Activated CD4-positive, alpha-beta T cell treated with anti-CD3 and anti-CD28 coated beads, Interleukin-2, amount 10 ng/mL, durations not matched to agents 7 days and 5 days (primary cell): ENCODE results near the gene CST3. TPM values are rescaled to one million over a fixed set of nuclear protein-coding genes. Genes with fewer than 3 reads are reported as not detected.
"Not testable (repeated sequence)": the region's sequence is repeated elsewhere in the genome, so short reads cannot be mapped to it uniquely, and the experiment has no call there.

Experiments
- CTCF ChIA-PET: fragments of 350-600 bp; sonication (Branson Sonifier 250); formaldehyde crosslinking; loops from one replicate; lab custom pipeline; 2021; ENCODE audit warnings: antibody characterized with exemption; lab: Charles Lee
- POLR2A ChIA-PET: fragments of 350-600 bp; sonication (Branson Sonifier 250); formaldehyde crosslinking; loops from one replicate; lab custom pipeline; 2021; ENCODE audit warnings: antibody characterized with exemption; lab: Charles Lee
- DNase-seq: peaks from one replicate; pipeline ENCODE4 v3.0.0-alpha.2; 2020
- H3K27ac Mint-ChIP-seq: one replicate; pipeline ENCODE4 v1.8.0; 2021; ENCODE audit warnings: mild to moderate bottlenecking, moderate library complexity, mixed read lengths
- H3K27me3 Mint-ChIP-seq: one replicate; pipeline ENCODE4 v1.8.0; 2021; ENCODE audit warnings: mixed read lengths
- H3K36me3 Mint-ChIP-seq: one replicate; pipeline ENCODE4 v1.8.0; 2021; ENCODE audit warnings: low read depth, mixed read lengths
- H3K4me1 Mint-ChIP-seq: one replicate; pipeline ENCODE4 v1.8.0; 2021; ENCODE audit warnings: mixed read lengths
- H3K4me3 Mint-ChIP-seq: one replicate; pipeline ENCODE4 v1.8.0; 2021; ENCODE audit warnings: mild to moderate bottlenecking, moderate library complexity, mixed read lengths
- H3K9me3 Mint-ChIP-seq: one replicate; pipeline ENCODE4 v1.8.0; 2021; ENCODE audit warnings: mixed read lengths
- total RNA-seq, 2 experiments: library from RNA; stranded (reverse); gene quantifications; one replicate each; pipeline ENCODE4 v1.2.3, GENCODE V29; 2021

Gene CST3, protein sequence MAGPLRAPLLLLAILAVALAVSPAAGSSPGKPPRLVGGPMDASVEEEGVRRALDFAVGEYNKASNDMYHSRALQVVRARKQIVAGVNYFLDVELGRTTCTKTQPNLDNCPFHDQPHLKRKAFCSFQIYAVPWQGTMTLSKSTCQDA
- 1 to 10 TPM; 1.6 to 2.1 TPM for total RNA-seq

DNA sequence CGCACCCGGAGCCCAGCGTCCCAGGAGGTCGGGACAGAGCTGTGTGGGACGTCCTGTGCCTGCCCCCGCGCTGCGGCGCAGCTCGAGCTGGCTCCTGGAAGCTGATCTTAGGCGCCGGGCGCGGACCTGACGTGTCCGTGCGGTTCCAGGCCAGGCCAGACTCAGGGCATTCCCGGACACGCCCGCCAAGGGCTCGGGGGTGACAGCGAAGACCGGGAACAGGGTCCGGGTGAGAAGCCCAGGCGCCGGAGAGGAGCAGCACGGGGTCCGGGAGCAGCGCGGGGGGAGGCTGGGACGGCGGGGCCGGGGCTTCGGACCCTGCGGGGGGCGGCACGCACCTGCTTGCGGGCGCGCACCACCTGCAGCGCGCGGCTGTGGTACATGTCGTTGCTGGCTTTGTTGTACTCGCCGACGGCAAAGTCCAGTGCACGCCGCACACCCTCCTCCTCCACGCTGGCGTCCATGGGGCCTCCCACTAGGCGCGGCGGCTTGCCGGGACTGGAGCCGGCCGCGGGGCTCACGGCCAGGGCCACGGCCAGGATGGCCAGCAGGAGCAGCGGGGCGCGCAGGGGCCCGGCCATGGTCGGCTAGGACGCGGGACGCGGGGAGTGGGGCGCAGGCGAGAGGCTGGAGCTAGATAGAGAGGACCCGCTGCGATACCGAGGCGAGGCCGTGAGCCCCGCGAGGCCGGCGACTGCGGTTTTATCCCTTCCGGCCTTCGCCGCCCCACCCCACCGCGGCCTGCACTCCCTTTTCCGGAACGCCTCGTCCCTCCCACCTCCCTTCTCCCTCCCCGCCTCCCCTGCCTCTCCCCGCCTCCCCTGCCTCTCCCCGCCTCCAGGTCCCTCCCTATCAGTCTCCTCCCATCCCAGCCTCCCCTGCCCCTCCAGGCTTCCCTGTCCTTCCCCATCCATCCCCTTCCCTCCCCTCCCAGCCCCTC, at the start of gene CST3:
Gene CST3, minus strand, starts transcription at position 674 of the 940 bp plus-strand sequence. Its CDS starts 93 bp downstream, at position 581.
- peak; percentile 16 for DNase-seq
- no peak within 1 kb of the TSS for H3K27ac Mint-ChIP-seq
- no peaks in the 10 kb centered on the region for H3K9me3 Mint-ChIP-seq
- H3K36me3 Mint-ChIP-seq: no peaks in the 10 kb centered on the region
- peak within 1 kb of the TSS; percentile 56 for H3K4me3 Mint-ChIP-seq
- CTCF ChIA-PET: no interaction called here
- H3K27me3 Mint-ChIP-seq: peaks cover 17% of the 10 kb centered on the region
- POLR2A ChIA-PET: no interaction called here
- H3K4me1 Mint-ChIP-seq: peaks cover 6% of the 10 kb centered on the region

DNA sequence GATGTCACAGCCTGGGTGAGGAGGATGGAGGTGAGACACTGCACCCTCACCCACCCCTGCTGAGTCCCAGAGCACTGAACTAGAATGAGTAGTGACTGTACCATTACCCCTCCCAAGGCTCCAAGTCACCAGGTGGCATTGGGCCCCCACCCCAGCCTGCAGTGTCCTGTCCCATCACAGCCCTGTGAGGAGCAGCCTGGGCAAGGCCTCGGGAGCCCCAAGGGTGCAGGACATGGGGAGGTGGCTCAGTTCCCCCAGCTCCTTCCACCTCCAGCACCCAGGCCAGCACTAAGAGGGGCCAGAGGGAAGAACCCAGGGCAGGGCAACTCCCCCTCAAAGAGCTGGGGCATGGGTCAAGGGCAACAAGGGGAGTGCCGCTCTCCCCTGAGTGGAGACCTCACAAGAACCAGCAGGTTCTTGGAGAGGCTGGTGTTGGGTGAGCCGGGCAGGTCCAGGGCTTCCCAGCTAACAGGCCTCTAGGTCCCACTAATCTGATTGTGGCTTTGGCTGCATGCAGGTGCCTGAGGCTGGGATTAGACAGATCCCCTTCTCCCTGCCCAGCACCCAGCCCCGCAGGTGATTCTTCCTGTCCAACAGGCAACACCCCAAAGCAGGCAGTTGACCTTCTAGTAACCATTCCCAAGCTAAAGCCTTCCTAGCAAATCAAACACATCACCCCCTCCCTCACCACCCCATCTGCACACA, 48.4 kb upstream of the CST3 start:
- no peak overlapping the region for H3K27ac Mint-ChIP-seq
- CTCF ChIA-PET: no interaction called here
- H3K36me3 Mint-ChIP-seq: no peaks in the 10 kb centered on the region
- no peaks in the 10 kb centered on the region for H3K4me1 Mint-ChIP-seq
- POLR2A ChIA-PET: no interaction called here
- DNase-seq: no peak
- no peak overlapping the region for H3K4me3 Mint-ChIP-seq
- H3K27me3 Mint-ChIP-seq: peaks cover 3% of the 10 kb centered on the region
- no peaks in the 10 kb centered on the region for H3K9me3 Mint-ChIP-seq

DNA sequence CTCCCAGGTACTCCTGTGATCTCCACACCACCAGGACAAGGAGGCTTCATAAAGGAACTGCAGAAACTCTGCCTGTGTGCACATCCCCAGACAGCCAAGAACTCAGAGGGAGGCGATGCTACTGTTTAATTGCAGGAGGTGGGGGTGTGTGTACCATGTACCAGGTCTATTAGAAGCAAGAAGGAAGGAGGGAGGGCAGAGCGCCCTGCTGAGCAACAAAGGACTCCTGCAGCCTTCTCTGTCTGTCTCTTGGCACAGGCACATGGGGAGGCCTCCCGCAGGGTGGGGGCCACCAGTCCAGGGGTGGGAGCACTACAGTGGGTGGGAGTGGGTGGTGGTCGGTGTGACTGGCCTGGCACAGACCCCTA, 47.8 kb upstream of the CST3 start:
- CTCF ChIA-PET, DNase-seq, H3K4me1 Mint-ChIP-seq, H3K27ac Mint-ChIP-seq, H3K36me3 Mint-ChIP-seq, POLR2A ChIA-PET, H3K4me3 Mint-ChIP-seq, H3K9me3 Mint-ChIP-seq, H3K27me3 Mint-ChIP-seq: not testable (repeated sequence)

DNA sequence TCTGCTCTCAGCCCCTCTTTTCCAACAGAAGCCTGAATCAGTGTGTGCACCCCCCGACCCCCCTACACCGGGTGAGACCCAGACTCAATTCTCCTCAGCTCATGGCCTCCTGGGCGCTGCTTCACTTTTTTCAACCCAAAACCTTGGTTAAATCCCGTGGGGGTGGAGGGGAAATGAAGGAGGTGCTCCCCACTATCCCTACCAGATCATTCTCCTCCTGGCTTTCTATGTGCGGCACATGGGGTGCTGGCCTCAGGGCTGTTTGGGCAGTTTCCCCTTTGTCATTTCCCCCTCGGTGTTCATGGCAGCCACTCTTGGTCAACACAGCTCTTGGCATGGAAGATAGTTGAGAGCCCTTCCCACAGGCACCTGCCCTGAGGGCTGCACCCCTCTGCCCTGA, 46.5 kb upstream of the CST3 start:
- Mint-ChIP-seq H3K9me3 (no peaks in the 10 kb centered on the region), H3K27ac (no peak overlapping the region), H3K27me3 (peaks cover 6% of the 10 kb centered on the region), H3K36me3 (no peaks in the 10 kb centered on the region), H3K4me1 (no peaks in the 10 kb centered on the region), H3K4me3 (no peak overlapping the region)
- no peak for DNase-seq
- ChIA-PET CTCF (no interaction called here), POLR2A (no interaction called here)

DNA sequence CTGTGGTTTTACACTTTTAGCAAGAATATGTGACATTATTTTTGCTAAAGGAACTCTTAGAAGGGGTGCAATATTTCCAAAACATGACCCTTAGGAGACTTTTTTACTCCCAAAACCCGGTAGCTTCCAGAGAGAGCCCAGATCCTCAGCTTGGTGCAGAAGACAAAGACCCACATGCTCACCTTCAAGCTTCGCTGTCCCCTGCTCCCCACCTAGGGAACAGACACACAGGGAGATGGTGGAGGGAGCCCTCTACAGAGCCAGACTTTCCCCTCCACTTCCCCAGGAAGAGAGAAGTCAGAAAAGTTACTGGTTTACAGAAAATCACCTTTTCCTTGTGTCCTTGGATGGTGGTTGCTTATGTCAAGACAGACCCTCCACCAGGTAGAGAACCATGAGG, 46.1 kb upstream of the CST3 start:
- DNase-seq: no peak
- POLR2A ChIA-PET: no interaction called here
- H3K27ac Mint-ChIP-seq: no peak overlapping the region
- no peaks in the 10 kb centered on the region for H3K36me3 Mint-ChIP-seq
- no peaks in the 10 kb centered on the region for H3K9me3 Mint-ChIP-seq
- H3K27me3 Mint-ChIP-seq: peaks cover 6% of the 10 kb centered on the region
- no peak overlapping the region for H3K4me3 Mint-ChIP-seq
- CTCF ChIA-PET: no interaction called here
- no peaks in the 10 kb centered on the region for H3K4me1 Mint-ChIP-seq

DNA sequence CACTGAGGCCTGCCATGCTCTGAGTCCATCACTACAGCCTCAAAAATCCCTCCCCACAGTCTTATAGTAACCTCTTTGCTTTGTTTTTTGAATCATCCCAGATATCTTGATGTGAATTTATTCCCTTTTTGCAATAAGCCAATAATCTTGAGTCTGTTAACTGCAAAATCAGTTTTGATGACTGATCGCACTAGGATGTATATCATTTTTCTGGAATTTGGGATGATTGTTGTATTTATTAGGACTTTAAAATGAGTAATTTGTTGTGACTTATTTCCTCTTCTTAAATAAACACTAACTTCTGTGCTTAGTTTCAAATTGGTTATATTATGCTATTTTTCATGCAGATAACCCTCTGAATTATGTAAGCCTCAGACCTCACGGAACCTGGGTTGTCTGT, 45.5 kb upstream of the CST3 start:
- no peak overlapping the region for H3K4me3 Mint-ChIP-seq
- no peak overlapping the region for H3K27ac Mint-ChIP-seq
- ChIA-PET CTCF (no interaction called here), POLR2A (no interaction called here)
- H3K27me3 Mint-ChIP-seq: peaks cover 6% of the 10 kb centered on the region
- no peaks in the 10 kb centered on the region for H3K9me3 Mint-ChIP-seq
- H3K4me1 Mint-ChIP-seq: no peaks in the 10 kb centered on the region
- no peak for DNase-seq
- no peaks in the 10 kb centered on the region for H3K36me3 Mint-ChIP-seq

DNA sequence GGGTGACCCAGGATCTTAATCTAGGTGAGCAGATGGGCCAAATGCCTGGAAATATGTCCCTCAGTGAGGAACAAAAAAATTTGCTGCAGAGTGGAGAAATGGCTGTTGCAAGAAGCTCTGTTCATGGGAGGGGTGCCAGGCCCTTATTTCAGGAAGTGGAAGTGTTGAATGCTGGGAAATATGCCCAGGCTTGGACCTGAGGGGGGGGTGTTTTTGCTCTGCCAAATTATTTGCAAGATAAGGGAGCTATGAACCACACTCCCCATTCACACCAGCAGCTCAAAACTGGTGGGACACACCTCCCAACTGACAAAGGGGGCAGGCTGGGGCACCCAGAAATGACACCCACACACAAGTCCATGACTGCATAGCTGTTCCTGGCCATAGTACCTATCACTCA, 42.4 kb upstream of the CST3 start:
- no peaks in the 10 kb centered on the region for H3K9me3 Mint-ChIP-seq
- no peak overlapping the region for H3K27ac Mint-ChIP-seq
- H3K4me1 Mint-ChIP-seq: no peaks in the 10 kb centered on the region
- H3K36me3 Mint-ChIP-seq: no peaks in the 10 kb centered on the region
- H3K27me3 Mint-ChIP-seq: peaks cover 19% of the 10 kb centered on the region
- CTCF ChIA-PET: no interaction called here
- H3K4me3 Mint-ChIP-seq: no peak overlapping the region
- no peak for DNase-seq
- POLR2A ChIA-PET: no interaction called here

DNA sequence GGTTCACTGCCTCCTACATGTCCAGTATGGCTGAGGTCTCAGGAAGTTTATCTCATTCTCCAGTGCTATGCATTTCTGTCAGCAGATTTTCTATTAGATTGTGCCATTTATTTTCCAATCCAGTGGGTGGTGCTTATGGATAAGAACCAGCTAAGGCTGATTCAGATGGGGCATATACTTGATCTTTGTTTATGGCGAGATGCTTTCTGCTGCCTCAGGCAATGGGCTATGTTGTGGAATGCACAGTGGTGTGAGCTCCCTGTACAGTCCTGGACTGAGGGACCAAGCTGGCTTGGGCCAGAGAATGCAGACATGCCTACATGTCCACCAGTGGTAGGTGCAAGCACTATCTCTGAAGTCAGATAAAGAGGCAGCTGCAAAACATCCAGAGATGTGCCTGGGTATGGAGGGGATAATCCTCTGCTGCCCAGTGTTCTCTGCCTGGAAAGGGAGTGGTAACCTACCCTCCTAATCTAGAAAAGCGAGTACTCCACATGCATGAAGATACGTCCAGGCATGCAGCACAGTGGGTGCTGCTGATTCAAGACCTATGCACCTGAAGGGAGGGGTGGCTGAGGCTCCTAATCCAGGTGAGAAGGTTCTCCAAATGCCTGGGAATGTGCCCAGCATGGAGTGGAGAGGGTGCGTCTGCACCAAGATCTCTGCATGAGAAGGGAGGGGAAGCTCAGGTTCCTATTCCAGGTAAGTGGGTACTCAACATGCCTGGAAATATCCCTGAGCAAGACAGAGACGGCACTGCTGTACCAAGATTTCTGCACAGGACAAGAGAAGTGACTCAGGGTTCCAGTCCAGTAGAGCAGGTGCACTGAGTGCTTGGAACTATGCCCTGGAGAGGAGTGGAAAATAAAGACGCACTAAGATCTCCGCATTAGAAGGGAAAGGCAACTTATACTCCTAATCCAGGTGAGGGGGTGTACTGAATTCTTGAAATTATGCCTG, 41.7 kb upstream of the CST3 start:
- Mint-ChIP-seq H3K27me3 (peaks cover 19% of the 10 kb centered on the region), H3K9me3 (no peaks in the 10 kb centered on the region), H3K4me3 (no peak overlapping the region), H3K27ac (no peak overlapping the region), H3K4me1 (no peaks in the 10 kb centered on the region), H3K36me3 (no peaks in the 10 kb centered on the region)
- ChIA-PET POLR2A (no interaction called here), CTCF (no interaction called here)
- no peak for DNase-seq

DNA sequence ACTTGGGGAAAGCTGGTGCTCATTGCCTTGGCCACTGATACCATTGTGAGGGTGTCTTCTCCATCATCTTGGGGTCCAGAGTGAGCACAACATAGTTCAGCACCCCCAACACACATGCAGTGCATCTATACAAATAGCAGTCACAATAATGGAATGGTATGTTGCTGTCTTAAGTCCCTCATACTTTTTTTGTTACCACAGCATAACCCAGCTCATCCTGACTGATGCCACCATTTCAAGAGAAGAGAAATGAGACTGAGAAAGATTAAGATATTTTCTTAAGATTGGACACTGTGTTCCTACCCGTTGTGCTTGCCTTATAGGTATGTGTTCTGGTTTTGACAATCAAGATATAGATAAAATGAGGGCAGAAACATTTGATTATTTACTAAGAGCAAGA, 35.5 kb upstream of the CST3 start:
- no peaks in the 10 kb centered on the region for H3K4me1 Mint-ChIP-seq
- peaks cover 13% of the 10 kb centered on the region for H3K27me3 Mint-ChIP-seq
- H3K27ac Mint-ChIP-seq: no peak overlapping the region
- ChIA-PET POLR2A (no interaction called here), CTCF (no interaction called here)
- H3K9me3 Mint-ChIP-seq: no peaks in the 10 kb centered on the region
- H3K36me3 Mint-ChIP-seq: no peaks in the 10 kb centered on the region
- DNase-seq: no peak
- no peak overlapping the region for H3K4me3 Mint-ChIP-seq

DNA sequence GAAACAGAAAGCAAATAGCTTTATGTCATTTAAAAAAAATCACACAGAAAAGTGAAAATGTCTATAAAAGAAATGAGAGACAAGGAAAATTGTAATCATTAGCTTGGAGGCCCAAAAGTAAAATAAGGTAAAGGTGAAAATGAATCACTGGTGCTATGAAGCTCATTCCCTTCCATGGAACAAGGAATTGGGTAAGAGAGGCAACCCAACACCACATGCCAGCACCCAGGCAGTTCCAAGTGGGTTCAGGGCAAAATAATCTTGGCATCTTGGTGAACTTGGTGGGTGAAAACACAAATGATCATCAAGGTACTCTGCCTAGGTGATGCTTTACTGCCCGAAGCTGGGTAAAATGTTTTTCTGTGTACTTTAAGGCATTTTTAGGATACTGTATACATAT, 34.4 kb upstream of the CST3 start:
- no peaks in the 10 kb centered on the region for H3K4me1 Mint-ChIP-seq
- no peak for DNase-seq
- ChIA-PET POLR2A (no interaction called here), CTCF (no interaction called here)
- H3K4me3 Mint-ChIP-seq: no peak overlapping the region
- H3K36me3 Mint-ChIP-seq: no peaks in the 10 kb centered on the region
- H3K27ac Mint-ChIP-seq: no peak overlapping the region
- no peaks in the 10 kb centered on the region for H3K9me3 Mint-ChIP-seq
- peaks cover 6% of the 10 kb centered on the region for H3K27me3 Mint-ChIP-seq

DNA sequence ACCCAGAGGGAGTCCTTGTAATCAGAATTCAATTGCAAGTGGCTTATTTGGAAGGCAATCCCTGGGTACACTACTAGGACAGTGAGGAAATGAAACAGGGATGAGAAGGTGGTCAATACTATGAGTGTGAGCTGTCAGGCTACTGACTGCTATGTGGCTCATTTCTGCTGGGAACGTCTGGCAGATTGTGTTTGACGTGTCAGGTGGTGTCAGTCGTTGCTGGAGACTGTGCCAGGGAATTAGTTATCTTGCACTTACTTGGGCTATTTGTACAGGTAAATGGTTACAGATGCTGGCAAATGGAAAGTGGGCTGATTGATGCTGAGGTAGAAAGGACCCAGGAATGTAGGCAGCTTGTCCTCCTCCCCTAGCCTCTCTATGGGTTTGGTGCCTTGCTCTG, 33.7 kb upstream of the CST3 start:
- DNase-seq: no peak
- no peaks in the 10 kb centered on the region for H3K36me3 Mint-ChIP-seq
- no peaks in the 10 kb centered on the region for H3K9me3 Mint-ChIP-seq
- peaks cover under 1% of the 10 kb centered on the region for H3K27me3 Mint-ChIP-seq
- ChIA-PET POLR2A (no interaction called here), CTCF (no interaction called here)
- H3K4me3 Mint-ChIP-seq: no peak overlapping the region
- no peaks in the 10 kb centered on the region for H3K4me1 Mint-ChIP-seq
- no peak overlapping the region for H3K27ac Mint-ChIP-seq

DNA sequence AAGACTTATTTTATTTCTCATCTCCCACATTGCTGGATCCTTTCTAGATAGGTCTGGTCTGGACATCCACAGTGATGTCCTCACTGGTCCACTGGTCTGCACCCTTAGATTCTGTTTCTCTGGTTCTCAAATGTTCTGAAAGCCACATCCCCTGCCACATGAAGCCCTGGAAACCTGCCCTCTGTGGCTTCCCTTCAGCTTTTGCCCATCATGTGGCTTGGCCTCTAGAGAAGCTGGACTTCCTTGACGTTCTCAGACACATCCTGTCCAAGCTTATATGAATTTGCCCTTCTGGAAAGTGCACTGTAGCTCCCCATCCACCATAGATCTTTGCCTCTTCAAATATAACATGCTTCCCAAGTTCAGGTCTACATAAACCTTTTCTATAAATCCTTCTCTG, 32.6 kb upstream of the CST3 start:
- Mint-ChIP-seq H3K4me1 (no peaks in the 10 kb centered on the region), H3K36me3 (no peaks in the 10 kb centered on the region), H3K27ac (no peak overlapping the region), H3K9me3 (no peaks in the 10 kb centered on the region), H3K27me3 (no peaks in the 10 kb centered on the region), H3K4me3 (no peak overlapping the region)
- CTCF ChIA-PET: no interaction called here
- POLR2A ChIA-PET: no interaction called here
- DNase-seq: no peak
